Chondrocyte (in vitro differentiated cells): Measurements from ENCODE around the gene CAST. TPM values are rescaled to one million over a fixed set of nuclear protein-coding genes. Genes with fewer than 3 reads are reported as not detected.
"Not testable (repeated sequence)": the region's sequence is repeated elsewhere in the genome, so short reads cannot be mapped to it uniquely, and the experiment has no call there.

Source experiments
- DNase-seq: peaks from one replicate; pipeline ENCODE4 v3.0.0; 2021; ENCODE audit warnings: mixed read lengths, low spot score
- H3K27ac Mint-ChIP-seq: one replicate; pipeline ENCODE4 v1.8.0; 2021; ENCODE audit warnings: mild to moderate bottlenecking, moderate library complexity, mixed read lengths; ENCODE audit not compliant: unreplicated experiment
- H3K27me3 Mint-ChIP-seq: 2 replicates; pipeline ENCODE4 v1.8.0; 2021; ENCODE audit warnings: low read depth, mixed read lengths
- H3K36me3 Mint-ChIP-seq: 2 replicates; pipeline ENCODE4 v1.8.0; 2021; ENCODE audit warnings: low read depth, mixed read lengths
- H3K4me1 Mint-ChIP-seq: 2 replicates; pipeline ENCODE4 v1.8.0; 2021; ENCODE audit warnings: low read depth, mild to moderate bottlenecking, mixed read lengths
- H3K4me3 Mint-ChIP-seq: one replicate; pipeline ENCODE4 v1.8.0; 2021; ENCODE audit warnings: mild to moderate bottlenecking, moderate library complexity, mixed read lengths; ENCODE audit not compliant: unreplicated experiment
- H3K9me3 Mint-ChIP-seq: 2 replicates; pipeline ENCODE4 v1.8.0; 2021; ENCODE audit warnings: low read depth, mixed read lengths
- CTCF ChIP-seq: fragments of 200-600 bp; sonication (generic); IDR thresholded peaks from 2 replicates; pipeline ENCODE4 v1.5.0; 2021; ENCODE audit warnings: antibody characterized with exemption, mild to moderate bottlenecking, moderate library complexity
- total RNA-seq: library from RNA; stranded (reverse); gene quantifications from 3 replicates; pipeline ENCODE4 v1.2.1, GENCODE V29; 2021

The CAST gene
- total RNA-seq, 1 donor from 2014 or later: 131 TPM

- no peaks in the 10 kb centered on the region for H3K9me3 Mint-ChIP-seq
- DNase-seq: no peak
- no peak for TF ChIP-seq CTCF
- H3K36me3 Mint-ChIP-seq: peaks cover 37% of the 10 kb centered on the region
- no peak overlapping the region for H3K4me3 Mint-ChIP-seq
- H3K27ac Mint-ChIP-seq: no peak overlapping the region
- H3K4me1 Mint-ChIP-seq: peaks cover 5% of the 10 kb centered on the region
- no peaks in the 10 kb centered on the region for H3K27me3 Mint-ChIP-seq
Observed at GRCh38 chr5:96742538-96742937, 80.4 kb downstream of the CAST start.

GRCh38 chr5:96743065-96743768, 81.0 kb downstream of the CAST start:
- Mint-ChIP-seq H3K27me3 (no peaks in the 10 kb centered on the region), H3K27ac (peak overlapping the region; percentile 67), H3K4me3 (no peak overlapping the region), H3K36me3 (peaks cover 34% of the 10 kb centered on the region), H3K9me3 (no peaks in the 10 kb centered on the region), H3K4me1 (peaks cover 5% of the 10 kb centered on the region)
- no peak for TF ChIP-seq CTCF
- no peak for DNase-seq

- Mint-ChIP-seq H3K4me3 (no peak overlapping the region), H3K36me3 (peaks cover 36% of the 10 kb centered on the region), H3K27ac (peak overlapping the region; percentile 67), H3K4me1 (peaks cover 5% of the 10 kb centered on the region), H3K9me3 (no peaks in the 10 kb centered on the region), H3K27me3 (no peaks in the 10 kb centered on the region)
- TF ChIP-seq CTCF: no peak
- no peak for DNase-seq
Observed at GRCh38 chr5:96743805-96744204, 81.6 kb downstream of the CAST start.

- H3K27me3 Mint-ChIP-seq, H3K4me1 Mint-ChIP-seq, H3K9me3 Mint-ChIP-seq, H3K27ac Mint-ChIP-seq, H3K4me3 Mint-ChIP-seq, DNase-seq: not testable (repeated sequence)
- H3K36me3 Mint-ChIP-seq: peaks cover 39% of the 10 kb centered on the region
Observed at GRCh38 chr5:96744218-96744617, 82.0 kb downstream of the CAST start.

- H3K9me3 Mint-ChIP-seq: no peaks in the 10 kb centered on the region
- peaks cover 39% of the 10 kb centered on the region for H3K36me3 Mint-ChIP-seq
- no peak for TF ChIP-seq CTCF
- peaks cover 5% of the 10 kb centered on the region for H3K4me1 Mint-ChIP-seq
- DNase-seq: no peak
- no peaks in the 10 kb centered on the region for H3K27me3 Mint-ChIP-seq
- H3K4me3 Mint-ChIP-seq: no peak overlapping the region
- H3K27ac Mint-ChIP-seq: no peak overlapping the region
Observed at GRCh38 chr5:96745025-96745424, 82.8 kb downstream of the CAST start.
